Measurements from ENCODE around the gene TNFSF11.

DNA sequence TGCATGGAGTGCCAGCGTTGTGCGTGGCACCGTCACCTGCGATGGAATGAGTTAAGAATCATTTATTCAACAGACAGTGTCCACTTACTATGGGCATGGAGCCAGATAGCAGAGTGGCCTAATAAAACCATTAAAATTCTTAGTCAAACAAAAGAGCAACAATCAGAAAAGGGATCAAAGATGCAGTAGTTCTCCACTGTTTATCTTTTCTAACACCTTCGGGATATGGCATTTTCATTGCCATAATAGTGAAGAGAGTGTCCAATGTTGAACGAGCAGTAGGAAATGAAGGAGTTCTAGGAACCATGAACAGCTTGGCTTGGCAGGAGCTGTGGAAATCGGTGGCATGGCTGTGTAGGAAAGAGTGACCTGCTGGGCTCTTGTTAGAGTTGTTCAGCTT, 2.0 kb downstream of the TNFSF11 start:
- TF ChIP-seq, protein P1, sequence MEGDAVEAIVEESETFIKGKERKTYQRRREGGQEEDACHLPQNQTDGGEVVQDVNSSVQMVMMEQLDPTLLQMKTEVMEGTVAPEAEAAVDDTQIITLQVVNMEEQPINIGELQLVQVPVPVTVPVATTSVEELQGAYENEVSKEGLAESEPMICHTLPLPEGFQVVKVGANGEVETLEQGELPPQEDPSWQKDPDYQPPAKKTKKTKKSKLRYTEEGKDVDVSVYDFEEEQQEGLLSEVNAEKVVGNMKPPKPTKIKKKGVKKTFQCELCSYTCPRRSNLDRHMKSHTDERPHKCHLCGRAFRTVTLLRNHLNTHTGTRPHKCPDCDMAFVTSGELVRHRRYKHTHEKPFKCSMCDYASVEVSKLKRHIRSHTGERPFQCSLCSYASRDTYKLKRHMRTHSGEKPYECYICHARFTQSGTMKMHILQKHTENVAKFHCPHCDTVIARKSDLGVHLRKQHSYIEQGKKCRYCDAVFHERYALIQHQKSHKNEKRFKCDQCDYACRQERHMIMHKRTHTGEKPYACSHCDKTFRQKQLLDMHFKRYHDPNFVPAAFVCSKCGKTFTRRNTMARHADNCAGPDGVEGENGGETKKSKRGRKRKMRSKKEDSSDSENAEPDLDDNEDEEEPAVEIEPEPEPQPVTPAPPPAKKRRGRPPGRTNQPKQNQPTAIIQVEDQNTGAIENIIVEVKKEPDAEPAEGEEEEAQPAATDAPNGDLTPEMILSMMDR (conservative IDR thresholded peaks at IDR 0.05; ENCODE audit: low read length) = no peak
- no peak for TF ChIP-seq EZH2phosphoT487 (IDR thresholded peaks at IDR 0.05; ENCODE audit: borderline replicate concordance)

Data from Loucy (cell line).